Stomach (tissue), 4 donors: Measurements from ENCODE around the gene XRCC3.

Source experiments
- EP300 ChIP-seq: sonication (generic); formaldehyde crosslinking; IDR thresholded peaks from one replicate; pipeline ENCODE4 v1.6.1; 2017; ENCODE audit warnings: antibody characterized with exemption
- POLR2A ChIP-seq, 4 donors: fragments of 450-650 bp; IDR thresholded peaks; one replicate each; pipeline ENCODE4 v1.6.1; 2016; ENCODE audit warnings: antibody characterized with exemption in 4 of 4, control low read depth in 2 of 4, mild to moderate bottlenecking in 1 of 4, moderate library complexity in 1 of 4

- no peak for TF ChIP-seq EP300
- no peak for TF ChIP-seq POLR2A (IDR thresholded peaks at IDR 0.05)
Observed at GRCh38 chr14:103723748-103724081, 8.5 kb upstream of the XRCC3 start.
